HEK293 (cell line): ENCODE data around the gene TMEM72.

Experiments used
- KLF1 ChIP-seq: fragments of 450-650 bp; formaldehyde crosslinking; IDR thresholded peaks from 2 replicates; pipeline ENCODE4 v1.5.1; 2016; ENCODE audit warnings: missing biosample characterization, missing genetic modification characterization
- ZBTB1 ChIP-seq: fragments of 450-650 bp; formaldehyde crosslinking; IDR thresholded peaks from 2 replicates; pipeline ENCODE4 v1.5.1; 2016; ENCODE audit warnings: missing biosample characterization, missing genetic modification characterization
- ZNF274 ChIP-seq, 2 experiments: fragments of 200-500 bp in 1 of 2; fragments of 450-650 bp in 1 of 2; sonication (Bioruptor generic) in 1 of 2; formaldehyde crosslinking in 1 of 2; IDR thresholded peaks; 2 replicates each; pipeline versions ENCODE4 v1.5.1 to v1.6.1; 2014 to 2016; ENCODE audit warnings: borderline replicate concordance in 1 of 2, inconsistent platforms in 1 of 2, low read length in 1 of 2, missing biosample characterization in 1 of 2, missing genetic modification characterization in 1 of 2

DNA sequence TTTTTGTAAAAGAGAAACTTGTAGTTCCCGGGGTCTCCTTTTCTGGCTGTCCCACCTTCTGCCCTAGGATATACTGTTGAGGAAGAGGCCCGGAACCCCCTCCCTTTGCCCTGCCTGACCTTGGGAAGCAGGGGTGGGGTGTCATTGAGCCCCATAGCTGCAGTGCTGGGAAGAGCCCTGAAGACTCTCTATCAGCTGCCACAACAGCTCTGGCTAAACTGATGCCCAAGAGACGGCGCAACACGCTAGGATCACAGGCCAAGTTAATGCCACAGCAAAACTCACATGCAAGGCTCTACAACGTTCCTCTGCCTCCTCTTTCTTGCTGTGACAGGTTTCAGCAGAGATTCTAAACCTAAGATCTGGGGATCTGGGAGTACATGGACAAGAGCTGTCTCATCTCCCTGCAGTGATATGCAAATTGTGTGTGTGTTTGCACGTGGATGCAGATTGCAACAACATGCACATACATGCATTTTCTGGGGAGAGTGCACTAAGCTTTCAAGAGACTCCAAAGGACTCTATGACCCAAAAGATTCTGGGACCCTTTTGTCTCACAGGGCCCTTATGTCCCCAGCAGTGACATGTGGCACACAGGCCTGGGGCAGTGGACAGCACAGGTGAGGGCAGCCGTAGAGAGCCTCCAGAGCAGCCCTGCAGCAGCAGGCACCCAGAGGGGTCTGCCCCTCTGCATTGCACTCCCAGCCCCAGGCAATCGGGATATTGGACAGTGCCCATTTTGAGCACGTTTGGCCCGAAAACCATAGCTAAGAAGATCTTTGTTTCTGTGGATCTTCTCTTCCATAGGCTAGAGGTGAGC, 51.0 kb downstream of the TMEM72 start:
- TF ChIP-seq KLF1 (tag by site-specific recombination) (no peak), ZNF274 (IDR thresholded peaks at IDR 0.05; ENCODE audit: low read length) (no peak), ZNF274 (tag by site-specific recombination; IDR thresholded peaks at IDR 0.05; ENCODE audit: borderline replicate concordance) (no peak), ZBTB1 (tag by site-specific recombination) (no peak)
